Measurements from ENCODE around the gene NDUFS4.

DNA sequence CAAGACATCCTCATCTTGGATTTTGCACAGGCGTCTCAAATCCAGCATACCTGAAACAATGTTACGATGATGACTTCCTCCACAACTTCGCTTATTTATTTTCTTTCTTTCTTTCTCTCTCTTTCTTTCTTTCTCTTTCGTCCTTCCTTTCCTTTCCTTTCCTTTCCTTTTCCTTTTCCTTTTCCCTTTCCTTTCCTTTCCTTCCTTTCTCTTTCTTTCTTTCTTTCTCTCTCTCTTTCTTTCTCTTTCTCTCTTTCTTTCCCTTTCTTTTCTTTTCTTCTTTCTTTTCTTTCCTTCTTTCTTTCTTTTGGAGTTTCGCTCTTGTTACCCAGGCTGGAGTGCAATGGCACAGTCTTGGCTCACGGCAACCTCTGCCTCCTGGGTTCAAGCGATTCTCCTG lies 20.1 kb downstream of the NDUFS4 start:
- TF ChIP-seq, protein P1, sequence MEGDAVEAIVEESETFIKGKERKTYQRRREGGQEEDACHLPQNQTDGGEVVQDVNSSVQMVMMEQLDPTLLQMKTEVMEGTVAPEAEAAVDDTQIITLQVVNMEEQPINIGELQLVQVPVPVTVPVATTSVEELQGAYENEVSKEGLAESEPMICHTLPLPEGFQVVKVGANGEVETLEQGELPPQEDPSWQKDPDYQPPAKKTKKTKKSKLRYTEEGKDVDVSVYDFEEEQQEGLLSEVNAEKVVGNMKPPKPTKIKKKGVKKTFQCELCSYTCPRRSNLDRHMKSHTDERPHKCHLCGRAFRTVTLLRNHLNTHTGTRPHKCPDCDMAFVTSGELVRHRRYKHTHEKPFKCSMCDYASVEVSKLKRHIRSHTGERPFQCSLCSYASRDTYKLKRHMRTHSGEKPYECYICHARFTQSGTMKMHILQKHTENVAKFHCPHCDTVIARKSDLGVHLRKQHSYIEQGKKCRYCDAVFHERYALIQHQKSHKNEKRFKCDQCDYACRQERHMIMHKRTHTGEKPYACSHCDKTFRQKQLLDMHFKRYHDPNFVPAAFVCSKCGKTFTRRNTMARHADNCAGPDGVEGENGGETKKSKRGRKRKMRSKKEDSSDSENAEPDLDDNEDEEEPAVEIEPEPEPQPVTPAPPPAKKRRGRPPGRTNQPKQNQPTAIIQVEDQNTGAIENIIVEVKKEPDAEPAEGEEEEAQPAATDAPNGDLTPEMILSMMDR (IDR thresholded peaks at IDR 0.05): no peak
- TF ChIP-seq POLR2A (IDR thresholded peaks at IDR 0.05) (no peak), POLR2AphosphoS5 (IDR thresholded peaks at IDR 0.05) (no peak), EP300 (IDR thresholded peaks at IDR 0.05) (no peak)

All from sigmoid colon (tissue), 4 donors.